SK-N-DZ (cell line): ENCODE results near the gene PIAS3.
"Not testable (repeated sequence)": the region's sequence is repeated elsewhere in the genome, so short reads cannot be mapped to it uniquely, and the experiment has no call there.

ENCODE experiments used
- DNase-seq: peaks from one replicate; pipeline ENCODE4 v3.0.0-alpha.2; 2015; ENCODE audit warnings: low spot score
- small RNA-seq, 2 experiments: library from RNA; depleted of rRNA; stranded (forward); fragments of <200 nt; gene quantifications; one replicate each; pipeline ENCODE3, GENCODE V24; 2014

The PIAS3 gene

GRCh38 chr1:145824499-145824842, 34.4 kb downstream of the PIAS3 start:
- DNase-seq, result no peak

GRCh38 chr1:145823565-145824498, 35.0 kb downstream of the PIAS3 start, which contains the start of the genes POLR3C and RNF115:
POLR3C (plus strand) TSS chr1:145824200; CDS start chr1:145825777, 1,577 bp downstream.
RNF115 (minus strand) TSS chr1:145824095; CDS start chr1:145823873, 222 bp downstream.
- DNase-seq, result peak; percentile 96

DNA sequence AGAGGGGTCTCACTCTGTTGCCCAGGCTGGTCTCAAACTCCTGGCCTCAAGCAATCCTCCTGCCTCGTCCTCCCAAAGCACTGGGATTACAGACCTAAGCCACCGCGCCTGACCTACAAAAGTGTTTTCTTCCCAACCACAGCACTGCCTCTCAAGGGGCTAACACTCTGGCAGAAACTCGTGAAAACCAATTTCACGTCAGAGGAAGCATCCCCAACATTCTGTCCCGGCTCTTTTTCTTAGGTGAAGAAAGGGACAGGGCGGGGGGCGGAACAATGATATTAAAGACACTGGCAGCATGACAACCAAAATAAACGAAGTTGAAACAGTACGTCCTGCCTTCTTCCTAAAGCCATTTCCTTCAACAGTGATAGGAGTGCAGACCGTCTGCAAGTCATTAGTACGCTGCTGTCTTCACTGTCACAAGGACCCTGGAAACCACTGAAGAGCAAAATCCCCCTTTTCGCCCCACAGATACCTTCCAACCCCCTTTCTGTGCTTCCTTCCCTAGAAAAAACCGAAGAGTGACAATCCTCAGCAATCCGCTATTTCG, 36.0 kb downstream of the PIAS3 start:
- DNase-seq, result not testable (repeated sequence)

- not testable (repeated sequence) for DNase-seq
Observed at GRCh38 chr1:145818095-145818494, 40.8 kb downstream of the PIAS3 start.

- not testable (repeated sequence) for DNase-seq
Observed at GRCh38 chr1:145812977-145813810, 45.7 kb downstream of the PIAS3 start.

- DNase-seq, result no peak
Observed at GRCh38 chr1:145806844-145807243, 52.0 kb downstream of the PIAS3 start.

GRCh38 chr1:145806408-145806807, 52.5 kb downstream of the PIAS3 start:
- no peak for DNase-seq

GRCh38 chr1:145805057-145805456, 53.8 kb downstream of the PIAS3 start:
- DNase-seq, result no peak

GRCh38 chr1:145804235-145805045, 54.4 kb downstream of the PIAS3 start:
- no peak for DNase-seq

GRCh38 chr1:145799806-145800205, 59.1 kb downstream of the PIAS3 start:
- DNase-seq, result no peak

Small RNAs within 50 kb of the gene (small RNA-seq; reads per million reads assigned to genes)
- 0 reads per million in 2 experiments for gene MIR6736
